GM19468 (cell line): ENCODE measurements around the gene NEDD8.

Experiments used
- ATAC-seq: cut with Tn5 transposase; IDR thresholded peaks from one replicate; pipeline ENCODE4 v1.9.1; 2021; ENCODE audit warnings: mild to moderate bottlenecking, moderate library complexity, moderate number of reproducible peaks; ENCODE audit not compliant: unreplicated experiment; ENCODE audit errors: extremely low read depth

Gene NEDD8

GRCh38 chr14:24232121-24232644 lies at the start of gene NEDD8:
TSS of gene NEDD8 (minus strand) at chr14:24232367. CDS start at chr14:24232267, 100 bp downstream.
- peak; percentile 82 for ATAC-seq

GRCh38 chr14:24281636-24282035 lies 49.5 kb upstream of the NEDD8 start:
- no peak for ATAC-seq

GRCh38 chr14:24280797-24281460 lies 48.8 kb upstream of the NEDD8 start:
- ATAC-seq, result no peak

GRCh38 chr14:24279301-24280186 lies 47.4 kb upstream of the NEDD8 start:
- peak; percentile 30 for ATAC-seq

GRCh38 chr14:24278424-24278823 lies 46.3 kb upstream of the NEDD8 start:
- ATAC-seq, result no peak

- no peak for ATAC-seq
Observed at GRCh38 chr14:24277606-24278321, 45.6 kb upstream of the NEDD8 start.

- no peak for ATAC-seq
Observed at GRCh38 chr14:24277071-24277470, 44.9 kb upstream of the NEDD8 start.

GRCh38 chr14:24274101-24274543 lies 42.0 kb upstream of the NEDD8 start:
- ATAC-seq, result no peak

GRCh38 chr14:24273422-24273998 lies 41.3 kb upstream of the NEDD8 start:
- ATAC-seq, result no peak

- ATAC-seq, result no peak
Observed at GRCh38 chr14:24272467-24272866, 40.3 kb upstream of the NEDD8 start.

GRCh38 chr14:24271834-24272263 lies 39.7 kb upstream of the NEDD8 start:
- no peak for ATAC-seq

GRCh38 chr14:24271134-24271833 lies 39.1 kb upstream of the NEDD8 start, which contains the start of gene RABGGTA:
TSS of gene RABGGTA (minus strand) at chr14:24271597. CDS start at chr14:24271115, 482 bp downstream.
- peak; percentile 90 for ATAC-seq

GRCh38 chr14:24270537-24271133 lies 38.5 kb upstream of the NEDD8 start:
- ATAC-seq, result no peak

GRCh38 chr14:24269910-24270536 lies 37.9 kb upstream of the NEDD8 start:
- no peak for ATAC-seq

GRCh38 chr14:24269368-24269767 lies 37.2 kb upstream of the NEDD8 start:
- ATAC-seq, result no peak

GRCh38 chr14:24268225-24268624 lies 36.1 kb upstream of the NEDD8 start:
- no peak for ATAC-seq

- ATAC-seq, result no peak
Observed at GRCh38 chr14:24267516-24267915, 35.3 kb upstream of the NEDD8 start.
